ENCODE results near the gene ROR1.

DNA sequence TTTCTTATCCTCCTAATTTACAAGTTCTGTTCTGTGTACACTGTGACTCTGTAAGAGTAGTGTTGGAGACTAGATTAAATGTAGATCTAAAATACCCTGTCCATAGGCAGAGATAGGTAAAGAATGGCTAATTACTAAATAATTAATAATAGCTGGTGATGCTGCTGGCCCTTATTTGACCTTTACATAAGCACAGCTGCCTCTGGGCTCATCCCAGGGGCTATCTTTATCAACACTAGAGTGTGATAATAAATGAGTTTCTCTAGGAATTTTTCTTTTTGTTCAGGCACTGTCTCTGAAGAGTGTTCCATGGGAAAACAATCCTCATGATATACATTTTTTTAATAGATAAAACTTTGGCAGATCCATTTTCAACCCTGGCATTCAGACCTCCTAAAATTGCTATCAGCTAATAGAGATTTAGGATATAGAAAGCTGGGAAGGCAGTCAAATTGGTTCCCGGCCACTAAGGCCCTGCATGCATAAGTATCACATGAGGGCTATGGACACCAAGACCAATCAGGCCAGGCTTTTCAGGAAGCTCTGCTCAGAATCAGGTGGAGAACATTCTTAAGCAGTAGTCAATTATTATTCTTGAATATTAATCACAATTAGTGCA is 107.2 kb downstream of the ROR1 start:
- TF ChIP-seq EP300 (IDR thresholded peaks at IDR 0.05) = no peak
- TF ChIP-seq CTCF (IDR thresholded peaks at IDR 0.05) = no peak
- TF ChIP-seq POLR2A (IDR thresholded peaks at IDR 0.05) = no peak
- TF ChIP-seq POLR2AphosphoS5 (IDR thresholded peaks at IDR 0.05) = no peak

All from suprapubic skin (tissue), 4 donors.